HUES6 (cell line): ENCODE measurements around the gene FAM216A.
A peak's percentile ranks its signal among the peaks of the same experiment; 100 is the strongest.
"Not testable (repeated sequence)": the region's sequence is repeated elsewhere in the genome, so short reads cannot be mapped to it uniquely, and the experiment has no call there.

Source experiments
- H3K27ac ChIP-seq: 2 replicates; pipeline ENCODE4 v1.7.0; 2013; ENCODE audit warnings: low read depth, mild to moderate bottlenecking, low read length, inconsistent platforms
- H3K27me3 ChIP-seq: 2 replicates; pipeline ENCODE4 v1.6.1; 2013; ENCODE audit warnings: low read length; ENCODE audit not compliant: control insufficient read depth, insufficient read depth
- H3K36me3 ChIP-seq: 2 replicates; pipeline ENCODE4 v1.6.1; 2013; ENCODE audit warnings: low read length; ENCODE audit not compliant: control insufficient read depth, insufficient read depth
- H3K4me1 ChIP-seq: 2 replicates; pipeline ENCODE4 v1.6.1; 2013; ENCODE audit warnings: low read length; ENCODE audit not compliant: control insufficient read depth, insufficient read depth
- H3K4me3 ChIP-seq: 2 replicates; pipeline ENCODE4 v1.5.1; 2013; ENCODE audit warnings: low read depth, low read length
- H3K9ac ChIP-seq: one replicate; pipeline ENCODE4 v1.6.1; 2013; ENCODE audit warnings: mild to moderate bottlenecking, low read length
- H3K9me3 ChIP-seq: 2 replicates; pipeline ENCODE4 v1.6.1; 2013; ENCODE audit warnings: low read depth, low read length; ENCODE audit not compliant: control insufficient read depth, insufficient read depth

The FAM216A gene

DNA sequence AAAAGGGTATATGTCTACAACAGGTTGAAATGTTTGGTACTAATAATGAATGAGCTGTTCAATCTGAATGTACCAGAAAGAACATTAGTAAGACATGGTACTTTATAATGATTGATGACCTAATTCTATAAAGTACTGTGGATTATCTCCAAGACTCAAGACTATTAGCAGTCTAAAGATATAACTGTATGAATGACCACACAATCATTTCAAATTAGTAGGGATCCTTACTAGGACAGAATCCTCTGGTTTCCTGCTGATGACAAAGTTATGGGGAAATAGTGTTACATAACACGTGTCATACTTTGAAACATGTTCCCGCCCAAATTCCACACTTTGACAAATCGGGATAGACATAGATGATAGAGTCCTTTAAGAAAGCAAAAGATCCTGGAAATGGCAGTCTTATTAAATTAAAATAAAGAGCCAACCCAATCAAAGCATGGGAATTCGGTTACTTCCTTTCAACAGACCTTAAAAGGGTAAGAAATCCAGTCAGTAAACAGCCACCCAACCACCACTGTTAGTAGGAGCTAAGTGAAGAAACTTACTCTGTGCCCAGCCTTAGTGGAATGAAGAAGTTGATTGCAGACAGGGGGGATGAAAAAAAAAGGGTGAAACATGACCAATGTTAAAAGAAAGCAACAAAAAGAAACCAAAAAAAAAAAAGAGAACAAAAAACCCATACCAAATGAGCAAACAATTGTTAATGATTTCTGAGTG, 30.5 kb downstream of the FAM216A start:
- Histone ChIP-seq H3K27ac (no peak overlapping the region), H3K4me1 (no peaks in the 10 kb centered on the region), H3K27me3 (peaks cover 16% of the 10 kb centered on the region), H3K36me3 (peaks cover 27% of the 10 kb centered on the region), H3K9me3 (peaks cover 4% of the 10 kb centered on the region; the same call in 1 of the 2 replicates), H3K4me3 (no peak overlapping the region), H3K9ac (no peak overlapping the region)

DNA sequence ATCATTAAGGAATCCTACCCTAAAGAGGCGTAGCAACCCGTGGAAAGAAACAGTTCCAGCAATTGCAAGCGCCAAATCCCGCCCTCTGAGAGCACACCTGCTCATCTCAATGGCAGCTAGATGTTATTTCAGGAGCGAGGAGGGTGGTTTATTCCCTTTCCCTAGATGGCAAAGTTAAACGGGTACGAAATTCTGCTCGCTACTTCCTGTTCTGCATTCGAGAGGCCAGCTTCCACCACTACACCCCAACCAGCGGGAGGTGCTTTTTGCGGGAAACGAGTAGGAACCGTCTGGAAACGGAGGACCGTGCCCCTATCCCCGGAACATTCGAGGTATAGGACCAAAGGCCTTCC, 32.7 kb downstream of the FAM216A start:
- H3K36me3 ChIP-seq = peaks cover 11% of the 10 kb centered on the region; the same call in 1 of the 2 replicates
- H3K27me3 ChIP-seq = peaks cover 16% of the 10 kb centered on the region
- H3K9me3 ChIP-seq = peaks cover 4% of the 10 kb centered on the region; the same call in 1 of the 2 replicates
- H3K4me3 ChIP-seq = peak overlapping the region; percentile 94
- H3K27ac ChIP-seq = peak overlapping the region; percentile 13; the same call in 1 of the 2 replicates
- peak overlapping the region; percentile 81 for H3K9ac ChIP-seq
- no peaks in the 10 kb centered on the region for H3K4me1 ChIP-seq

DNA sequence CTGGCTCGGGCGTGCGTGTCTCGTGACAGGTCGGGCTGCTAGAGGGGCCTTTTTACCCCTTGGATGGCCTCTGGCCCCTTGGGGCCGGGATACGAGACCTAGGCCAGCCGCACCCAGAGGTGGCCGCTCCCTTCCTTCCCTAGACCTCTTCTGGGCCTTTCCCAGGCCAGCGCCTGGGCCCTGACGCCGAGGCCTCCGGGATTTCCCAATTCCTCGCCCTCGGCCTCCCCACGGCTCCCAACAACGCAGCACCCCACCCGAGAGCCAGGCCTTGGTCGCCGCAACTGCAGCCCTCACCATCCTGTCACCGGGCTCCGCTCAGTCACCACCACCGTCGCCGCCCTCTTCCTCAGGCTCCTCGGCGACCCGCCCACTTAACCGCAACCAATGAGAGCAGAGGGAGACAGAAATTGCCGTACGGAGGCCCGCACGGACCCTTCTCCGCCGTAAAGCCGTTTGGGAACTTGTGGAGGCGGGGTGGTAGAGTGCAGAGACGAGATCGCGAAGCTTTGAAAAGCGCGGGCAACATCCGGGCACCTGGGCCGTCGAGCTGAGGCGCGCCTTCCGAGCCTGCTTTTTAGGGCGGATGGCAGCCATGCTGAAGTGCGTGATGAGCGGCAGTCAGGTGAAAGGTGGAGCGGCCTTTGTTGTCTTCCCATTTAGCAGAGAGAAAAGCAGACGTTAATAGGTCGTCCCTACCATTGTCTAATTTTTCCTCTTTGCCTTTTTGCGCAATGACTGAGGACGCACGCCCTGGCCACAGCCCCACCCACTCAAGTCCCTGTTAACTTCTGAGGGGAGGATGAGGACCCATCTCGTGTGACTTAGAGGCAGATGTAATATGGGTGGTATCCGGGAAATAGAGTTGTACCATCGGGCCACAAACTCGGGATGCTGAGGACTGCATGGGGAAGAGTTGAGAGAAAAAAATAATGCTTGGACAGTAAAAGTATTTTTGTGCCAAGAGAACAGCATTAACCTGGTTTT, 33.4 kb downstream of the FAM216A start, which contains the start of the genes RAD9B and VPS29:
RAD9B (plus strand) TSS at position 580 of the 987 bp plus-strand sequence; CDS start at position 587, 7 bp downstream.
VPS29 (minus strand) TSS at position 360 of the 987 bp plus-strand sequence; CDS start at position 300, 60 bp downstream.
- Histone ChIP-seq H3K4me3 (peak within 1 kb of the TSS; percentile 94), H3K9me3 (peaks cover 4% of the 10 kb centered on the region; the same call in 1 of the 2 replicates), H3K4me1 (no peaks in the 10 kb centered on the region), H3K36me3 (0 out of 2 replicates have a peak, but pooled peaks cover 7% of the 10 kb centered on the region), H3K27ac (peak within 1 kb of the TSS; percentile 13; the same call in 1 of the 2 replicates), H3K9ac (peak within 1 kb of the TSS; percentile 81), H3K27me3 (peaks cover 16% of the 10 kb centered on the region)

DNA sequence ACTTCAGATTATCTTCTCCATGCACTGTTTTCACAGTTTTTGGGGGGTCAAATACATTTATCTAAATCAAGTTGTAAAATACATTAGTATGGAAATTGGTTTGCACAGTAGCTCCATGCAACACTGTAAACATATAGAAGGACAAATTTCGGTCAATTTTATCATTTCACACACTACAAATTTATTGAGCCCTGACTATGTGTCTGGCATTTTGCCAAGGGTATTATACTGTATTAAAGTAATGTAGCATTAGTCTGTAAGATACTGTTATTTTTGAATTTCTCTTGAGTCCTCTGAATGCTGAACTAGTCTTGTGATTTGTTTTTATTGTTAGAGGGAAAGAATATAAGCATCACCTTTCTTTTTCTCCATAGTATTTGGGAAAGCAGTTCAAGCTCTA, 34.8 kb downstream of the FAM216A start:
- Histone ChIP-seq H3K4me3 (no peak overlapping the region), H3K9me3 (peaks cover 4% of the 10 kb centered on the region; the same call in 1 of the 2 replicates), H3K27ac (no peak overlapping the region), H3K36me3 (0 out of 2 replicates have a peak, but pooled peaks cover 7% of the 10 kb centered on the region), H3K4me1 (no peaks in the 10 kb centered on the region), H3K27me3 (peaks cover 16% of the 10 kb centered on the region), H3K9ac (no peak overlapping the region)

DNA sequence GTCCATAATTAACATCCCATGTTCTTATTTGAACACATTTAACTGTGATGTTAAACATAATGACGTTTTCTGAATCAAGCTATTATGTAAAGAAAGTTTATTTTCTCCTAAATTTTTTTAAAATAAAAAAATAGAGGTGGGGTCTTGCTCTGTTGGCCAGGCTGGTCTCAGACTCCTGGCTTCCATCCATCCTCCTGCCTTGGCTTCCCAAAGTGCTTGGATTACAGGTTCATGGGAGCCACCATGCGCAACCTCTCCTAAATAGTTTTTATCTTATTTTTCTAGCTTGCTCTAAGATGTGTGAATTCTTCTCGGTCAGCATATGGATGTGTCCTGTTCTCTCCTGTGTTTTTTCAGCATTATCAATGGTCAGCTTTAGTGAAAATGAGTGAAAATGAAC, 36.7 kb downstream of the FAM216A start:
- peaks cover 4% of the 10 kb centered on the region; the same call in 1 of the 2 replicates for H3K9me3 ChIP-seq
- H3K27me3 ChIP-seq = peaks cover 16% of the 10 kb centered on the region
- no peak overlapping the region for H3K9ac ChIP-seq
- no peaks in the 10 kb centered on the region for H3K4me1 ChIP-seq
- no peaks in the 10 kb centered on the region for H3K36me3 ChIP-seq
- no peak overlapping the region for H3K4me3 ChIP-seq
- no peak overlapping the region for H3K27ac ChIP-seq

DNA sequence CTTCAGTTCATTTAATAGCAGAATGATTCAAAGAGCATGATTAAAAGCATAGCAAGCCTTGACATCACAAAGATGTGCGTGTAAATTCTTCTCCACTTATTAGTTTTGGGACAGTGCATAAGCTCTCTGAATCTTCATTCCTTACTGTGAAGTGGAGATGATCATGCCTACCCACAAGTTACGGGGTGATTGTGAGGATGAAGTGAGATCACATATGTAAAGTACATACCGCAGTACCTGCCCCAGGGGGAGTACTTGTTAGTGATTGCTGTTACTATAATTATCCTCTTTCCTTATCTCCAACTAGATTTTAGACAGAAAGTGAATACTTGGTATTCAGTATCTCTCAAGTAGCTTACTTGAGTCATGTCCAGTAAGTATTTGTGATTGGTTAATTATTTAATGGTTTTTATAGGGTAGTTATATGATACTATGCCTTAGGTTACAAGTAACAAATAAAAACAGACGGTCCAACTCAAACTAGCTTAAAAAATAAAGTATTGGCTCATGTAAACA, 39.5 kb downstream of the FAM216A start:
- H3K27me3 ChIP-seq = peaks cover 7% of the 10 kb centered on the region
- no peaks in the 10 kb centered on the region for H3K4me1 ChIP-seq
- no peak overlapping the region for H3K27ac ChIP-seq
- H3K9ac ChIP-seq = no peak overlapping the region
- no peaks in the 10 kb centered on the region for H3K9me3 ChIP-seq
- no peaks in the 10 kb centered on the region for H3K36me3 ChIP-seq
- H3K4me3 ChIP-seq = no peak overlapping the region

DNA sequence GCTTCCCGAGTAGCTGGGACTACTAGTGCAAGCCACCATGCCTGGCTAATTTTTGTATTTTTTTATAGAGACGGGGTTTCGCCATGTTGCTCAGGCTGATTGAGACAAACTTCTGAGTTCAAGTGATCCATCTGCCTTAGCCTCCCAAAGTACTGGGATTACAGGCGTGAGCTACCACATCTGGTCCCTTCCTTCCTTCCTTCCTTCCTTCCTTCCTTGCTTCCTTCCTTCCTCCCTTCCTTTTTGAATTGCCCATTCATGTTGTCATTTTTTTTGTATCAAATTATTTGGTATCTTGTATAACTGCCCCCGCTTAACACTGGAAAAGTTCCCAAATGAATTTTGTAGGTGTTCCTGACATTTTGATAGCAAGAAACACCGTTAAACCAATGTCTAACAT, 45.2 kb downstream of the FAM216A start:
- Histone ChIP-seq H3K27me3 (no peaks in the 10 kb centered on the region), H3K4me1 (no peaks in the 10 kb centered on the region), H3K9me3 (no peaks in the 10 kb centered on the region), H3K9ac (no peak overlapping the region), H3K36me3 (no peaks in the 10 kb centered on the region), H3K27ac (no peak overlapping the region), H3K4me3 (no peak overlapping the region)

DNA sequence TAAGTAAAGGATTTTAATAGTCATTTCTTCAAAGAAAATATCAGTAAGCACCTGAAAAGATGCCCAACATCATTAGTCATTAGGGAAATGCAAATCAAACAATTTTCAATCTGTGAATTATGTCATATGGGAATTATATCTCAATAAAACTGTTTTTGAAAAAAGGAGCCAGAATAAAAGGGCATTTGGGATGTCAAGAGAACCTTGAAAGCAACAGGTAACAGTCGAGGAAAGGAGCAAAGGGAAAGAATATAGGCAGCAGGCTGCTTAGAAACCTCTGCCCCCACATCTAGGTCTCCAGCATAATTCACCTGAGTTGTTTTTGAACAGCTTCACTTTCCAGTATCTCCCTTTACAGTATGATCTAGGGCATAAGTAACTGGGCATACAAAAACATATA, 45.7 kb downstream of the FAM216A start:
- H3K9me3 ChIP-seq = no peaks in the 10 kb centered on the region
- H3K4me1 ChIP-seq = no peaks in the 10 kb centered on the region
- H3K27me3 ChIP-seq = no peaks in the 10 kb centered on the region
- no peak overlapping the region for H3K4me3 ChIP-seq
- H3K36me3 ChIP-seq = no peaks in the 10 kb centered on the region
- no peak overlapping the region for H3K27ac ChIP-seq
- no peak overlapping the region for H3K9ac ChIP-seq

DNA sequence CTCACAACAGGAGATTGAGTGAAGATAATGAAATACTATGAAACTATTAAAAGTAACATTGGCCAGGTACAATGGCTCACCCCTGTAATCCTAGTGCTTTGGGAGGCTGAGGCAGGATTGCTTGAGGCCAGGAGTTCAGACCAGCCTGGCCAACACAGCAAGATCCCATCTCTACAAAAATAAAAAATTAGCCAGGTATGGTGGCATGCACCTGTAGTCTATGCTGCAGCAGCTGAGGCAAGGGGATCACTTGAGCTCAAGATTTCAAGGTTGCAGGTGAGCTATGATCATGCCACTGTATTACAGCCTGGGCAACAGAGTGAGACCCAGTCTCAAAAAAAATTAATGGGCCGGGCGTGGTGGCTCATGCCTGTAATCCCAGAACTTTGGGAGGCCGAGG, 48.4 kb downstream of the FAM216A start:
- Histone ChIP-seq H3K9me3 (no peaks in the 10 kb centered on the region), H3K27ac (no peak overlapping the region), H3K36me3 (no peaks in the 10 kb centered on the region), H3K4me3 (no peak overlapping the region), H3K27me3 (no peaks in the 10 kb centered on the region), H3K9ac (no peak overlapping the region), H3K4me1 (no peaks in the 10 kb centered on the region)

DNA sequence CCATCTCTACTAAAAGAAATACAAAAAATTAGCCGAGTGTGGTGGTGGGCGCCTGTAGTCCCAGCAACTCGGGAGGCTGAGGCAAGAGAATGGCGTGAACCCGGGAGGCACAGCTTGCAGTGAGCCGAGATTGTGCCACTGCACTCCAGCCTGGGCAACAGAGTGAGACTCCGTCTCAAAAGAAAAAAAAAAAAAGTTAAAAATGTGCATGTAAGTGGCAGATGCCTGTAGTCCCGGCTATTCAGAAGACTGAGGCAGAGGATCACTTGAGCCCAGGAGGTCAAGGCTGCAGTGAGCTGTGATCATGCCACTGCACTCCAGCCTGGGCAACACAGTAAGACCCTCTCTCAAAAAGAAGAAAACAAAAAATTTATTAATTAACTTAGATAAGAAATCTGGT, 49.4 kb downstream of the FAM216A start:
- H3K9ac ChIP-seq, H3K4me3 ChIP-seq, H3K9me3 ChIP-seq, H3K27me3 ChIP-seq, H3K27ac ChIP-seq, H3K4me1 ChIP-seq, H3K36me3 ChIP-seq: not testable (repeated sequence)
